A673 (cell line): ENCODE measurements around the gene CERK. TPM values are rescaled to one million over a fixed set of nuclear protein-coding genes. Genes with fewer than 3 reads are reported as not detected.

Source experiments
- BruUV-seq: library from RNA; stranded (reverse); fragments of 400-500 nt; replicated peaks from 2 replicates; lab custom pipeline; 2021; lab: Mats Ljungman, UMichigan
- CTCF ChIA-PET: fragments of 300-600 bp; sonication (Branson Sonifier 250); formaldehyde crosslinking; loops from one replicate; lab custom pipeline; 2022; ENCODE audit warnings: antibody characterized with exemption; lab: Charles Lee
- POLR2A ChIA-PET: fragments of 300-600 bp; sonication (Branson Sonifier 250); formaldehyde crosslinking; loops from one replicate; lab custom pipeline; 2022; ENCODE audit warnings: antibody characterized with exemption; ENCODE audit not compliant: low non-redundant PET; lab: Charles Lee
- DNase-seq: peaks from one replicate; pipeline ENCODE4 v3.0.0-alpha.2; 2015; ENCODE audit warnings: low spot score
- H3K27ac ChIP-seq: fragments of 200-600 bp; sonication (generic); 2 replicates; pipeline ENCODE4 v1.5.1; 2016; ENCODE audit warnings: mixed run types, low read depth, mild to moderate bottlenecking, mixed read lengths, antibody characterized with exemption, low read length; ENCODE audit not compliant: poor library complexity, severe bottlenecking
- H3K27me3 ChIP-seq: fragments of 200-600 bp; sonication (generic); replicated peaks from 2 replicates; pipeline ENCODE4 v1.6.1; 2017; ENCODE audit warnings: mixed run types, low read depth, mild to moderate bottlenecking, mixed read lengths, antibody characterized with exemption, low read length; ENCODE audit not compliant: insufficient read depth, poor library complexity
- H3K36me3 ChIP-seq: fragments of 200-600 bp; sonication (generic); 2 replicates; pipeline ENCODE4 v1.6.1; 2016; ENCODE audit warnings: mixed run types, mild to moderate bottlenecking, mixed read lengths, antibody characterized with exemption, low read length; ENCODE audit not compliant: insufficient read depth, poor library complexity, severe bottlenecking
- H3K4me1 ChIP-seq: fragments of 200-600 bp; sonication (generic); 2 replicates; pipeline ENCODE4 v1.6.1; 2017; ENCODE audit warnings: mixed run types, mild to moderate bottlenecking, mixed read lengths, antibody characterized with exemption, low read length; ENCODE audit not compliant: insufficient read depth, poor library complexity, severe bottlenecking
- H3K4me3 ChIP-seq: fragments of 200-600 bp; sonication (generic); 2 replicates; pipeline ENCODE4 v1.5.1; 2016; ENCODE audit warnings: low read depth, mixed run types, mild to moderate bottlenecking, mixed read lengths, low read length; ENCODE audit not compliant: poor library complexity, severe bottlenecking
- H3K9me3 ChIP-seq: fragments of 200-600 bp; sonication (generic); 2 replicates; pipeline ENCODE4 v1.6.1; 2016; ENCODE audit warnings: mixed run types, low read depth, mild to moderate bottlenecking, mixed read lengths, antibody characterized with exemption, low read length; ENCODE audit not compliant: poor library complexity, severe bottlenecking
- EZH2 ChIP-seq: fragments of 200-600 bp; sonication (generic); IDR thresholded peaks from 2 replicates; pipeline ENCODE4 v1.6.1; 2017; ENCODE audit warnings: borderline replicate concordance, low read depth, mild to moderate bottlenecking, mixed read lengths, antibody characterized with exemption, low read length; ENCODE audit not compliant: poor library complexity, severe bottlenecking
- intact Hi-C: fragments of 100-400 bp; cut with micrococcal nuclease; formaldehyde crosslinking; loops from one replicate; pipeline ENCODE4 v1.10.0; 2022; ENCODE audit not compliant: unreplicated experiment
- total RNA-seq: library from RNA; stranded (reverse); gene quantifications from 2 replicates; pipeline ENCODE4 v1.2.3, GENCODE V29; 2021
- TF ChIP-seq, protein P1 (sequence below): fragments of 300-800, 200-600 bp; sonication (generic); conservative IDR thresholded peaks from 2 replicates; pipeline ENCODE4 v1.5.1; 2017; ENCODE audit warnings: low read depth, mild to moderate bottlenecking, antibody characterized with exemption, low read length, moderate library complexity, mixed read lengths

CERK gene
- total RNA-seq, 1 experiment from 2014 or later, result 58.8 TPM

DNA sequence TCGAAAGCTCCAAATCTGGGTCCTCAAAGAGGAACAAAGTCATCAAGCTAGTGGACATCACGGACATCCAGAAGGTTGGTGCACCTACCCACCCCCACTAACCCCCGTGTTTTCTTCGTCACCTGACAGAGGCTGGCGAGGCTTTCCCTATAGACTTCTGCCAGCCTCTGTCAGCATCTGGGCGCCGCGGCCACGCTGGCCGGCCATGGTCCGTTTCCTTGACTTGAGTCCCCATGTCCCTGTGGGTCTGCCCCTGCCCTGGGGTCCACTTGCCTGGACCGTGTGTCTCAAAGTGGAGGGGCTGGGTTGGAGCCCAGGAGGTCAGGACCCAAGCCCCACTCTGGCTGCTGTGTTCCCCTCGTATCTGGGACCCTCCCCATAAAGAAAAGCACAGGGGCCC, 62.6 kb downstream of the CERK start:
- H3K27me3 ChIP-seq, result no peaks in the 10 kb centered on the region
- no peaks in the 10 kb centered on the region for H3K36me3 ChIP-seq
- TF ChIP-seq, protein P1, sequence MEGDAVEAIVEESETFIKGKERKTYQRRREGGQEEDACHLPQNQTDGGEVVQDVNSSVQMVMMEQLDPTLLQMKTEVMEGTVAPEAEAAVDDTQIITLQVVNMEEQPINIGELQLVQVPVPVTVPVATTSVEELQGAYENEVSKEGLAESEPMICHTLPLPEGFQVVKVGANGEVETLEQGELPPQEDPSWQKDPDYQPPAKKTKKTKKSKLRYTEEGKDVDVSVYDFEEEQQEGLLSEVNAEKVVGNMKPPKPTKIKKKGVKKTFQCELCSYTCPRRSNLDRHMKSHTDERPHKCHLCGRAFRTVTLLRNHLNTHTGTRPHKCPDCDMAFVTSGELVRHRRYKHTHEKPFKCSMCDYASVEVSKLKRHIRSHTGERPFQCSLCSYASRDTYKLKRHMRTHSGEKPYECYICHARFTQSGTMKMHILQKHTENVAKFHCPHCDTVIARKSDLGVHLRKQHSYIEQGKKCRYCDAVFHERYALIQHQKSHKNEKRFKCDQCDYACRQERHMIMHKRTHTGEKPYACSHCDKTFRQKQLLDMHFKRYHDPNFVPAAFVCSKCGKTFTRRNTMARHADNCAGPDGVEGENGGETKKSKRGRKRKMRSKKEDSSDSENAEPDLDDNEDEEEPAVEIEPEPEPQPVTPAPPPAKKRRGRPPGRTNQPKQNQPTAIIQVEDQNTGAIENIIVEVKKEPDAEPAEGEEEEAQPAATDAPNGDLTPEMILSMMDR, result no peak
- no peak for TF ChIP-seq EZH2
- no TSS peak for BruUV-seq
- CTCF ChIA-PET, result no interaction called here
- POLR2A ChIA-PET, result no interaction called here
- H3K4me3 ChIP-seq, result no peak overlapping the region
- H3K27ac ChIP-seq, result no peak overlapping the region
- intact Hi-C loops, result loop anchor here (10.0 kb wide), 1 partner anchor 111 kb away; no protein-coding TSS in a partner anchor
- no peaks in the 10 kb centered on the region for H3K9me3 ChIP-seq
- DNase-seq, result no peak
- H3K4me1 ChIP-seq, result peaks cover 15% of the 10 kb centered on the region

DNA sequence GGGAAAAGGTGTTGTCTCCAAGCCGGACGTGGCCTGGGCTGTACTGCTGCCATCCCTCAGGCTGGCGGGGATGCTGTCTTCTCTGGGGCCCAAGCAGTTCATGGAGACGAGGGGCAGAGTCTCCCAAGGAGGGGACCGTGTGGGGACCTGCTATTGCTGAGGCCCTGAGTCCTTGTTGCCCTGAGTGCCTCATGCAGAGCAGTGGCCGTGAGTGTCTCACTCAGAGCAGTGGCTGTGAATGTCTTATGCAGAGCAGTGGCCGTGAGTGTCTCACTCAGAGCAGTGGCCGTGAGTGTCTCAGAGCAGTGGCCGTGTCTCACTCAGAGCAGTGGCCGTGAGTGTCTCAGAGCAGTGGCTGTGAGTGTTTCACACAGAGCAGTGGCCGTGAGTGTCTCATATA, 63.1 kb downstream of the CERK start:
- no peaks in the 10 kb centered on the region for H3K27me3 ChIP-seq
- no peak for TF ChIP-seq EZH2
- TF ChIP-seq, protein P1, result no peak
- no TSS peak for BruUV-seq
- ChIA-PET POLR2A (no interaction called here), CTCF (no interaction called here)
- H3K36me3 ChIP-seq, result no peaks in the 10 kb centered on the region
- H3K9me3 ChIP-seq, result no peaks in the 10 kb centered on the region
- intact Hi-C loops, result loop anchor here (10.0 kb wide), 1 partner anchor 110 kb away; no protein-coding TSS in a partner anchor
- peaks cover 13% of the 10 kb centered on the region for H3K4me1 ChIP-seq
- no peak for DNase-seq
- no peak overlapping the region for H3K27ac ChIP-seq
- no peak overlapping the region for H3K4me3 ChIP-seq

DNA sequence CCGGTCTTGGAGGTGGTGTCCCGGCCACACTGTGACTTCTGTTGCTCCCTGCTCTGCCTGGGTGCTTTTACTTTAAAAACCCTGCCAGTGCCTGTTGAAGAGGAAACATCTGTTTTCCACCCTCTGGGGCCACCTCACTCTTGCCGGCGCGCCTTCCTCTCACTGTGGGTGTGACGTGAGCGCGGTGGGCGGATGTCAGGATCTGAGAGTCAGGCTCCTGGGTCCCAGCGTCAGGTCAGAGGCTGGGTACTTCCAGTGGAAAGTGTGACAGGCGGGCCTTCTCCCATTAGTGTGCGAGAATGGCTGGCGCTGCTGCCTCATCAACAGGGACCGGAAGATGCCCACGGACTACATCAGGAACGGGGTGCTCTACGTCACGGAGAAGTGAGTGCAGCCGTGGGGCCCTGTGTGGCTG, 63.7 kb downstream of the CERK start:
- ChIA-PET POLR2A (no interaction called here), CTCF (no interaction called here)
- DNase-seq, result no peak
- BruUV-seq, result no TSS peak
- TF ChIP-seq EZH2, result no peak
- TF ChIP-seq, protein P1, result no peak
- Histone ChIP-seq H3K27ac (no peak overlapping the region), H3K27me3 (no peaks in the 10 kb centered on the region), H3K36me3 (no peaks in the 10 kb centered on the region), H3K4me3 (no peak overlapping the region), H3K4me1 (peaks cover 8% of the 10 kb centered on the region), H3K9me3 (no peaks in the 10 kb centered on the region)
- intact Hi-C loops, result loop anchor here (10.0 kb wide), 1 partner anchor 110 kb away; no protein-coding TSS in a partner anchor
